Measurements from ENCODE around the gene RPL6. TPM values are rescaled to one million over a fixed set of nuclear protein-coding genes. Genes with fewer than 3 reads are reported as not detected.
A peak's percentile ranks its signal among the peaks of the same experiment; 100 is the strongest.

RPL6 gene
- total and polyA plus RNA-seq, 9 of the 15 experiments (the other 6 are each of a cell fraction or from before 2014, with no cell fraction given), result 1,519 to 3,103 (median 2,396) TPM

DNA sequence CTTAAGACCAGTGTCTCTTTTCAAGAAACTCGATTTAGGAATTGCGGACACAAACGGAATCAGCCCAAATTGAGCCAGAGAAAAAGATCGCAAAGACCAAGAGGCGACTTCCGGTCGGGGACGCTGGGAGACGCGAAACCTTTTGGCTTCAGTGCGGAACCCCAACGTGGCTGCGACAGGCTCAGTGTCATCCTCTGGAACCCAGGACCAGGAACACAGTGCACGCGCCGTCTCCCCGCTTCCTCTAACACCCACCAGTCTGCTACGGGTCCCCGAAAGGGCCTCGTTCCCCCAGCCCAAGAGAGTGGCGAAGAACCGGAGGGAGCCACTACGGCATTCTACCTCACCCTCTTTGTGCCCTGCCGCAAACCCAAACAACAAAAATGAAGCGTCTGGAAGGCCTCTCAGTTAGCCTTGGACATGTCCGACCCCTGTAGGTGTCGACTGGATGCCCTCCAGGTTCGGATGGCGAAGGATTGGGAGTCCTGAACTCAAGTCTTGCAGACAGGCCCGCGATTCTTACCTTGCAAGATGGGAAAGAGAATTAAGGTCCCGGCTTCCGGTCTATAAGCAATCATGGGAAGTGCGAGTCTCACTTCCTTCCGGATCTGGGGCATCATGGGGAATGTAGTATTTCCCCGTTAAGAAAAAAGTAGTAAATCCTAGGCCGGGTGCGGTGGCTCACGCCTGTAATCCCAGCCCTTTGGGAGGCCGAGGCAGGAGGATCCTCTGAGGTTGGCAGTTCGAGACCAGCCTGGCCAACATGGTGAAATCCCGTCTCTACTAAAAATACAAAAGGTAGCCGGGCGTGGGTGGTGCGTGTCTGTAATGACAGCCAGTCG, at the start of gene RPL6 (continued):
- TF ChIP-seq ZFP36 (IDR thresholded peaks at IDR 0.05; ENCODE audit: low read depth, low read length, partially characterized antibody) (no peak), CHD4 (IDR thresholded peaks at IDR 0.05; ENCODE audit: insufficient read depth, insufficient replicate concordance, low read depth, low read length, poor library complexity, severe bottlenecking) (no peak), GATAD2A (IDR thresholded peaks at IDR 0.05) (peak; percentile 82; the same call in 1 of the 2 replicates), ESRRB (CRISPR knock-in tag; IDR thresholded peaks at IDR 0.05; ENCODE audit: borderline replicate concordance) (no peak), ZKSCAN1 (IDR thresholded peaks at IDR 0.05; ENCODE audit: low read depth, low read length) (no peak; the same call in 1 of the 2 replicates), SRF (CRISPR knock-in tag; IDR thresholded peaks at IDR 0.05) (peak in 1 of 2 experiments; percentile 71; a peak in 1 of 4 replicates), CHD1 (IDR thresholded peaks at IDR 0.05; ENCODE audit: low read length) (peak; percentile 90), FOXJ3 (CRISPR knock-in tag; IDR thresholded peaks at IDR 0.05) (no peak), FUS (optimal IDR thresholded peaks at IDR 0.05; ENCODE audit: low read depth, low read length) (no peak), RHOXF2B (CRISPR knock-in tag; conservative IDR thresholded peaks at IDR 0.05) (no peak)
- TF ChIP-seq, protein P1, sequence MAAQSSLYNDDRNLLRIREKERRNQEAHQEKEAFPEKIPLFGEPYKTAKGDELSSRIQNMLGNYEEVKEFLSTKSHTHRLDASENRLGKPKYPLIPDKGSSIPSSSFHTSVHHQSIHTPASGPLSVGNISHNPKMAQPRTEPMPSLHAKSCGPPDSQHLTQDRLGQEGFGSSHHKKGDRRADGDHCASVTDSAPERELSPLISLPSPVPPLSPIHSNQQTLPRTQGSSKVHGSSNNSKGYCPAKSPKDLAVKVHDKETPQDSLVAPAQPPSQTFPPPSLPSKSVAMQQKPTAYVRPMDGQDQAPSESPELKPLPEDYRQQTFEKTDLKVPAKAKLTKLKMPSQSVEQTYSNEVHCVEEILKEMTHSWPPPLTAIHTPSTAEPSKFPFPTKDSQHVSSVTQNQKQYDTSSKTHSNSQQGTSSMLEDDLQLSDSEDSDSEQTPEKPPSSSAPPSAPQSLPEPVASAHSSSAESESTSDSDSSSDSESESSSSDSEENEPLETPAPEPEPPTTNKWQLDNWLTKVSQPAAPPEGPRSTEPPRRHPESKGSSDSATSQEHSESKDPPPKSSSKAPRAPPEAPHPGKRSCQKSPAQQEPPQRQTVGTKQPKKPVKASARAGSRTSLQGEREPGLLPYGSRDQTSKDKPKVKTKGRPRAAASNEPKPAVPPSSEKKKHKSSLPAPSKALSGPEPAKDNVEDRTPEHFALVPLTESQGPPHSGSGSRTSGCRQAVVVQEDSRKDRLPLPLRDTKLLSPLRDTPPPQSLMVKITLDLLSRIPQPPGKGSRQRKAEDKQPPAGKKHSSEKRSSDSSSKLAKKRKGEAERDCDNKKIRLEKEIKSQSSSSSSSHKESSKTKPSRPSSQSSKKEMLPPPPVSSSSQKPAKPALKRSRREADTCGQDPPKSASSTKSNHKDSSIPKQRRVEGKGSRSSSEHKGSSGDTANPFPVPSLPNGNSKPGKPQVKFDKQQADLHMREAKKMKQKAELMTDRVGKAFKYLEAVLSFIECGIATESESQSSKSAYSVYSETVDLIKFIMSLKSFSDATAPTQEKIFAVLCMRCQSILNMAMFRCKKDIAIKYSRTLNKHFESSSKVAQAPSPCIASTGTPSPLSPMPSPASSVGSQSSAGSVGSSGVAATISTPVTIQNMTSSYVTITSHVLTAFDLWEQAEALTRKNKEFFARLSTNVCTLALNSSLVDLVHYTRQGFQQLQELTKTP (IDR thresholded peaks at IDR 0.05; ENCODE audit: low read depth in 1 of 2, partially characterized antibody in 2 of 2), result peak; percentile 78 to 92
- TF ChIP-seq, protein P2, sequence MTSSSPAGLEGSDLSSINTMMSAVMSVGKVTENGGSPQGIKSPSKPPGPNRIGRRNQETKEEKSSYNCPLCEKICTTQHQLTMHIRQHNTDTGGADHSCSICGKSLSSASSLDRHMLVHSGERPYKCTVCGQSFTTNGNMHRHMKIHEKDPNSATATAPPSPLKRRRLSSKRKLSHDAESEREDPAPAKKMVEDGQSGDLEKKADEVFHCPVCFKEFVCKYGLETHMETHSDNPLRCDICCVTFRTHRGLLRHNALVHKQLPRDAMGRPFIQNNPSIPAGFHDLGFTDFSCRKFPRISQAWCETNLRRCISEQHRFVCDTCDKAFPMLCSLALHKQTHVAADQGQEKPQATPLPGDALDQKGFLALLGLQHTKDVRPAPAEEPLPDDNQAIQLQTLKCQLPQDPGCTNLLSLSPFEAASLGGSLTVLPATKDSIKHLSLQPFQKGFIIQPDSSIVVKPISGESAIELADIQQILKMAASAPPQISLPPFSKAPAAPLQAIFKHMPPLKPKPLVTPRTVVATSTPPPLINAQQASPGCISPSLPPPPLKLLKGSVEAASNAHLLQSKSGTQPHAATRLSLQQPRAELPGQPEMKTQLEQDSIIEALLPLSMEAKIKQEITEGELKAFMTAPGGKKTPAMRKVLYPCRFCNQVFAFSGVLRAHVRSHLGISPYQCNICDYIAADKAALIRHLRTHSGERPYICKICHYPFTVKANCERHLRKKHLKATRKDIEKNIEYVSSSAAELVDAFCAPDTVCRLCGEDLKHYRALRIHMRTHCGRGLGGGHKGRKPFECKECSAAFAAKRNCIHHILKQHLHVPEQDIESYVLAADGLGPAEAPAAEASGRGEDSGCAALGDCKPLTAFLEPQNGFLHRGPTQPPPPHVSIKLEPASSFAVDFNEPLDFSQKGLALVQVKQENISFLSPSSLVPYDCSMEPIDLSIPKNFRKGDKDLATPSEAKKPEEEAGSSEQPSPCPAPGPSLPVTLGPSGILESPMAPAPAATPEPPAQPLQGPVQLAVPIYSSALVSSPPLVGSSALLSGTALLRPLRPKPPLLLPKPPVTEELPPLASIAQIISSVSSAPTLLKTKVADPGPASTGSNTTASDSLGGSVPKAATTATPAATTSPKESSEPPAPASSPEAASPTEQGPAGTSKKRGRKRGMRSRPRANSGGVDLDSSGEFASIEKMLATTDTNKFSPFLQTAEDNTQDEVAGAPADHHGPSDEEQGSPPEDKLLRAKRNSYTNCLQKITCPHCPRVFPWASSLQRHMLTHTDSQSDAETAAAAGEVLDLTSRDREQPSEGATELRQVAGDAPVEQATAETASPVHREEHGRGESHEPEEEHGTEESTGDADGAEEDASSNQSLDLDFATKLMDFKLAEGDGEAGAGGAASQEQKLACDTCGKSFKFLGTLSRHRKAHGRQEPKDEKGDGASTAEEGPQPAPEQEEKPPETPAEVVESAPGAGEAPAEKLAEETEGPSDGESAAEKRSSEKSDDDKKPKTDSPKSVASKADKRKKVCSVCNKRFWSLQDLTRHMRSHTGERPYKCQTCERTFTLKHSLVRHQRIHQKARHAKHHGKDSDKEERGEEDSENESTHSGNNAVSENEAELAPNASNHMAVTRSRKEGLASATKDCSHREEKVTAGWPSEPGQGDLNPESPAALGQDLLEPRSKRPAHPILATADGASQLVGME (CRISPR knock-in tag; IDR thresholded peaks at IDR 0.05), result no peak
- TF ChIP-seq, protein P3, sequence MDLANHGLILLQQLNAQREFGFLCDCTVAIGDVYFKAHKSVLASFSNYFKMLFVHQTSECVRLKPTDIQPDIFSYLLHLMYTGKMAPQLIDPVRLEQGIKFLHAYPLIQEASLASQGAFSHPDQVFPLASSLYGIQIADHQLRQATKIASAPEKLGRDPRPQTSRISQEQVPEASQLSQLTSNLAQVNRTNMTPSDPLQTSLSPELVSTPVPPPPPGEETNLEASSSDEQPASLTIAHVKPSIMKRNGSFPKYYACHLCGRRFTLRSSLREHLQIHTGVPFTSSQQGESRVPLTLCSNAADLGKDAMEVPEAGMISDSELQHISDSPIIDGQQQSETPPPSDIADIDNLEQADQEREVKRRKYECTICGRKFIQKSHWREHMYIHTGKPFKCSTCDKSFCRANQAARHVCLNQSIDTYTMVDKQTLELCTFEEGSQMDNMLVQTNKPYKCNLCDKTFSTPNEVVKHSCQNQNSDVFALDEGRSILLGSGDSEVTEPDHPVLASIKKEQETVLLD (IDR thresholded peaks at IDR 0.05), result no peak; the same call in 1 of the 2 replicates
- TF ChIP-seq, protein P4, sequence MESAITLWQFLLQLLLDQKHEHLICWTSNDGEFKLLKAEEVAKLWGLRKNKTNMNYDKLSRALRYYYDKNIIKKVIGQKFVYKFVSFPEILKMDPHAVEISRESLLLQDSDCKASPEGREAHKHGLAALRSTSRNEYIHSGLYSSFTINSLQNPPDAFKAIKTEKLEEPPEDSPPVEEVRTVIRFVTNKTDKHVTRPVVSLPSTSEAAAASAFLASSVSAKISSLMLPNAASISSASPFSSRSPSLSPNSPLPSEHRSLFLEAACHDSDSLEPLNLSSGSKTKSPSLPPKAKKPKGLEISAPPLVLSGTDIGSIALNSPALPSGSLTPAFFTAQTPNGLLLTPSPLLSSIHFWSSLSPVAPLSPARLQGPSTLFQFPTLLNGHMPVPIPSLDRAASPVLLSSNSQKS (CRISPR knock-in tag; IDR thresholded peaks at IDR 0.05), result no peak

All from K562 (cell line).